IMR-90 (cell line): ENCODE measurements around the gene ANKHD1. TPM values are rescaled to one million over a fixed set of nuclear protein-coding genes. Genes with fewer than 3 reads are reported as not detected.

ENCODE experiments used
- ATAC-seq: fragments of 200-7000 bp; cut with Tn5 transposase; 2 replicates; pipeline ENCODE4 v1.9.1; 2020; ENCODE audit warnings: low read depth, mild to moderate bottlenecking, moderate library complexity
- BruUV-seq: library from RNA; stranded (reverse); fragments of 400-500 nt; replicated peaks from 2 replicates; lab custom pipeline; 2021; lab: Mats Ljungman, UMichigan
- CTCF ChIA-PET: fragments of 300-600 bp; formaldehyde crosslinking; extraction: SDS; loops from one replicate; lab custom pipeline; 2021; ENCODE audit warnings: antibody characterized with exemption; lab: Yijun Ruan, JAX
- POLR2A ChIA-PET: fragments of 300-600 bp; sonication (Branson Sonifier 250); formaldehyde crosslinking; loops from one replicate; lab custom pipeline; 2022; ENCODE audit warnings: antibody characterized with exemption; ENCODE audit not compliant: unreplicated experiment; lab: Charles Lee
- DNase-seq: peaks from one replicate; pipeline ENCODE4 v3.0.0; 2013
- H2AFZ ChIP-seq: replicated peaks from 2 replicates; pipeline ENCODE3; 2013; ENCODE audit warnings: low read length, mild to moderate bottlenecking; ENCODE audit not compliant: poor library complexity
- H2AK5ac ChIP-seq: 2 replicates; pipeline ENCODE4 v1.6.1; 2013; ENCODE audit warnings: low read depth, low read length, inconsistent platforms
- H2AK9ac ChIP-seq: replicated peaks from 2 replicates; pipeline ENCODE3; 2013; ENCODE audit warnings: mild to moderate bottlenecking, low read depth, low read length, moderate library complexity; ENCODE audit not compliant: poor library complexity
- H2BK120ac ChIP-seq: 2 replicates; pipeline ENCODE4 v1.6.1; 2013; ENCODE audit warnings: low read depth, low read length, inconsistent platforms
- H2BK15ac ChIP-seq: 3 replicates; pipeline ENCODE4 v1.6.1; 2013; ENCODE audit warnings: low read depth, low read length, inconsistent platforms
- H2BK20ac ChIP-seq: 2 replicates; pipeline ENCODE4 v1.6.1; 2013; ENCODE audit warnings: low read depth, mild to moderate bottlenecking, inconsistent platforms, low read length, moderate library complexity
- H2BK5ac ChIP-seq: 2 replicates; pipeline ENCODE4 v1.6.1; 2013; ENCODE audit warnings: mild to moderate bottlenecking, low read depth, low read length, inconsistent platforms; ENCODE audit not compliant: poor library complexity, severe bottlenecking
- H3K14ac ChIP-seq: replicated peaks from 2 replicates; pipeline ENCODE4 v1.6.1; 2013; ENCODE audit warnings: low read depth, low read length, inconsistent platforms
- H3K18ac ChIP-seq: 2 replicates; pipeline ENCODE4 v1.6.1; 2013; ENCODE audit warnings: low read depth, low read length, control low read depth
- H3K23ac ChIP-seq: 2 replicates; pipeline ENCODE4 v1.6.1; 2013; ENCODE audit warnings: low read depth, low read length, inconsistent platforms
- H3K27ac ChIP-seq: 2 replicates; pipeline ENCODE4 v1.5.1; 2013; ENCODE audit warnings: mild to moderate bottlenecking, control low read depth, low read length; ENCODE audit not compliant: insufficient read depth
- H3K27me3 ChIP-seq: 2 replicates; pipeline ENCODE4 v1.6.1; 2013; ENCODE audit warnings: low read length; ENCODE audit not compliant: control insufficient read depth, insufficient read depth
- H3K36me3 ChIP-seq: 2 replicates; pipeline ENCODE4 v1.6.1; 2013; ENCODE audit warnings: low read length, mixed read lengths; ENCODE audit not compliant: control insufficient read depth, insufficient read depth
- H3K4ac ChIP-seq: 2 replicates; pipeline ENCODE4 v1.6.1; 2013; ENCODE audit warnings: low read depth, low read length, inconsistent platforms
- H3K4me1 ChIP-seq: 2 replicates; pipeline ENCODE4 v1.6.1; 2013; ENCODE audit warnings: low read length, mixed read lengths; ENCODE audit not compliant: control insufficient read depth, insufficient read depth
- H3K4me2 ChIP-seq: 2 replicates; pipeline ENCODE4 v1.6.1; 2013; ENCODE audit warnings: low read depth, mild to moderate bottlenecking, control low read depth, low read length, moderate library complexity
- H3K4me3 ChIP-seq: 2 replicates; pipeline ENCODE4 v1.5.1; 2013; ENCODE audit warnings: low read depth, mild to moderate bottlenecking, control low read depth, low read length, moderate library complexity; ENCODE audit not compliant: insufficient read depth
- H3K56ac ChIP-seq: 2 replicates; pipeline ENCODE4 v1.6.1; 2013; ENCODE audit warnings: low read length, inconsistent platforms; ENCODE audit not compliant: insufficient read depth; ENCODE audit errors: extremely low read depth
- H3K79me1 ChIP-seq, 2 experiments: 2 replicates each; pipeline ENCODE4 v1.6.1; 2013; ENCODE audit warnings: low read length in 2 of 2, inconsistent platforms in 1 of 2, low read depth in 1 of 2
- H3K9ac ChIP-seq: 2 replicates; pipeline ENCODE4 v1.6.1; 2013; ENCODE audit warnings: low read depth, low read length, control low read depth
- H3K9me1 ChIP-seq: 2 replicates; pipeline ENCODE4 v1.6.1; 2013; ENCODE audit warnings: low read length, inconsistent platforms; ENCODE audit not compliant: insufficient read depth
- H3K9me3 ChIP-seq: 2 replicates; pipeline ENCODE4 v1.6.1; 2013; ENCODE audit warnings: low read length; ENCODE audit not compliant: control insufficient read depth, insufficient read depth
- H4K20me1 ChIP-seq: 2 replicates; pipeline ENCODE4 v1.6.1; 2013; ENCODE audit warnings: low read length, inconsistent platforms; ENCODE audit not compliant: insufficient read depth
- H4K5ac ChIP-seq: 2 replicates; pipeline ENCODE4 v1.6.1; 2013; ENCODE audit warnings: mild to moderate bottlenecking, low read depth, low read length, control low read depth
- H4K8ac ChIP-seq, 2 experiments: 2 replicates each; pipeline ENCODE4 v1.6.1; 2013; ENCODE audit warnings: low read depth in 2 of 2, low read length in 2 of 2, control low read depth in 1 of 2, inconsistent platforms in 1 of 2
- H4K91ac ChIP-seq: 2 replicates; pipeline ENCODE4 v1.6.1; 2013; ENCODE audit warnings: low read depth, low read length, inconsistent platforms; ENCODE audit not compliant: insufficient read depth
- BHLHE40 ChIP-seq: fragments of 150-350 bp; IDR thresholded peaks from 2 replicates; pipeline ENCODE4 v1.6.1; 2016; ENCODE audit warnings: mild to moderate bottlenecking, low read depth, low read length
- FOS ChIP-seq: fragments of 150-350 bp; IDR thresholded peaks from 2 replicates; pipeline ENCODE4 v1.6.1; 2016; ENCODE audit warnings: low read depth, low read length
- MAFK ChIP-seq: IDR thresholded peaks from 2 replicates; pipeline ENCODE4 v1.6.1; 2012; ENCODE audit warnings: low read depth, low read length, improper control_type of control experiment
- MXI1 ChIP-seq: IDR thresholded peaks from 2 replicates; pipeline ENCODE4 v1.6.1; 2012; ENCODE audit warnings: low read depth, mild to moderate bottlenecking, low read length, moderate library complexity, borderline replicate concordance
- RAD21 ChIP-seq: IDR thresholded peaks from 2 replicates; pipeline ENCODE4 v1.6.1; 2012; ENCODE audit warnings: low read length, improper control_type of control experiment
- WGBS, 2 experiments: methylation state at CpG; one replicate each; pipeline versions ENCODE4 v1.1.5 to v1.1.7; 2013; ENCODE audit warnings: missing lambda C conversion rate in 2 of 2; ENCODE audit not compliant: insufficient read length in 1 of 2; ENCODE audit errors: extremely low coverage in 2 of 2; 5-methylcytosine and 5-hydroxymethylcytosine counted together
- dilution Hi-C: fragments of 300-500 bp; cut with HindIII; formaldehyde crosslinking; loops from one replicate; pipeline ENCODE4 v1.14.3; 2018; ENCODE audit warnings: low sequenced_read_pairs; ENCODE audit not compliant: unreplicated experiment
- in situ Hi-C: fragments of 300-500 bp; cut with MboI; formaldehyde crosslinking; loops from 3 replicates; pipeline ENCODE4 v1.14.3; 2019; ENCODE audit warnings: low sequenced_read_pairs, inconsistent platforms, mixed read lengths
- intact Hi-C: fragments of 100-400 bp; cut with micrococcal nuclease; formaldehyde crosslinking; loops from 2 replicates; pipeline ENCODE4 v1.10.0; 2022
- polyA plus RNA-seq, 3 experiments: library from polyadenylated mRNA; depleted of rRNA; stranded (reverse); fragments of >200 nt; gene quantifications; 2 replicates each; pipeline ENCODE4 v1.2.3, GENCODE V29; 2012; ENCODE audit warnings: low replicate concordance in 1 of 3
- total RNA-seq: library from RNA; depleted of rRNA; stranded (reverse); fragments of >200 nt; gene quantifications from 2 replicates; pipeline ENCODE4 v1.2.3, GENCODE V29; 2012

Gene ANKHD1
- total and polyA plus RNA-seq, 2 of the 4 experiments (the other 2 are of a cell fraction) = 32.1 to 36.7 TPM

- Histone ChIP-seq H3K4ac (no peak overlapping the region), H2BK15ac (no peak overlapping the region), H3K36me3 (no peaks in the 10 kb centered on the region), H3K27ac (no peak overlapping the region), H3K4me3 (no peak overlapping the region), H3K4me1 (no peaks in the 10 kb centered on the region), H3K9me3 (no peaks in the 10 kb centered on the region), H2AFZ (no peak overlapping the region), H3K27me3 (no peaks in the 10 kb centered on the region), H3K23ac (no peak overlapping the region), H2AK9ac (no peak overlapping the region), H4K20me1 (no peaks in the 10 kb centered on the region), H4K91ac (no peak overlapping the region), H2BK20ac (no peak overlapping the region), H4K5ac (no peak overlapping the region), H3K4me2 (no peak overlapping the region), H2BK120ac (no peak overlapping the region), H3K9ac (no peak overlapping the region), H2AK5ac (no peak overlapping the region), H3K56ac (no peak overlapping the region), H4K8ac (no peak overlapping the region), H3K9me1 (no peaks in the 10 kb centered on the region), H2BK5ac (no peak overlapping the region), H3K79me1 (no peaks in the 10 kb centered on the region), H3K18ac (no peak overlapping the region), H3K14ac (no peak overlapping the region)
- DNase-seq (no peak), ATAC-seq (no peak)
- in situ Hi-C loops = no loop called here
- dilution Hi-C loops = no loop called here
- no TSS peak for BruUV-seq
- intact Hi-C loops = no loop called here
- ChIA-PET POLR2A (no interaction called here), CTCF (no interaction called here)
- WGBS, 2 experiments = no CpG with 5 or more reads among the region's 4 CpGs
- TF ChIP-seq MAFK = no peak
- no peak for TF ChIP-seq RAD21
- no peak for TF ChIP-seq BHLHE40
- TF ChIP-seq MXI1 = no peak
- no peak for TF ChIP-seq FOS
Measured at GRCh38 chr5:140381351-140381750, 20.3 kb upstream of the ANKHD1 start.
